Activated naive CD4-positive, alpha-beta T cell treated with anti-CD3 and anti-CD28 coated beads, Interleukin-2, amount 50 U/mL, for 24 hours (primary cell): ENCODE measurements around the gene TOMM40.
"Not testable (repeated sequence)": the region's sequence is repeated elsewhere in the genome, so short reads cannot be mapped to it uniquely, and the experiment has no call there.

Experiments used
- H3K27ac Mint-ChIP-seq: one replicate; pipeline ENCODE4 v1.8.0; 2021; ENCODE audit warnings: mild to moderate bottlenecking, mixed read lengths
- H3K27me3 Mint-ChIP-seq: one replicate; pipeline ENCODE4 v1.8.0; 2021; ENCODE audit warnings: mixed read lengths
- H3K36me3 Mint-ChIP-seq: one replicate; pipeline ENCODE4 v1.8.0; 2021; ENCODE audit warnings: mixed read lengths
- H3K4me1 Mint-ChIP-seq: one replicate; pipeline ENCODE4 v1.8.0; 2021; ENCODE audit warnings: mixed read lengths
- H3K4me3 Mint-ChIP-seq: one replicate; pipeline ENCODE4 v1.8.0; 2021; ENCODE audit warnings: mild to moderate bottlenecking, mixed read lengths
- H3K9me3 Mint-ChIP-seq: one replicate; pipeline ENCODE4 v1.8.0; 2021; ENCODE audit warnings: mixed read lengths

TOMM40 gene

GRCh38 chr19:44904426-44904994 lies 13.5 kb downstream of the TOMM40 start:
- Mint-ChIP-seq H3K27ac (no peak overlapping the region), H3K4me1 (peaks cover 18% of the 10 kb centered on the region), H3K9me3 (no peaks in the 10 kb centered on the region), H3K36me3 (peaks cover 2% of the 10 kb centered on the region), H3K27me3 (peaks cover 12% of the 10 kb centered on the region), H3K4me3 (no peak overlapping the region)

GRCh38 chr19:44905437-44906160 lies 14.5 kb downstream of the TOMM40 start, which contains the start of gene APOE:
Gene APOE, plus strand, starts transcription at chr19:44905796. Its CDS starts 829 bp downstream, at chr19:44906625.
- Mint-ChIP-seq H3K27ac (peak within 1 kb of the TSS; percentile 27), H3K4me3 (no peak within 1 kb of the TSS), H3K36me3 (peaks cover 2% of the 10 kb centered on the region), H3K27me3 (peaks cover 12% of the 10 kb centered on the region), H3K4me1 (peaks cover 18% of the 10 kb centered on the region), H3K9me3 (no peaks in the 10 kb centered on the region)

DNA sequence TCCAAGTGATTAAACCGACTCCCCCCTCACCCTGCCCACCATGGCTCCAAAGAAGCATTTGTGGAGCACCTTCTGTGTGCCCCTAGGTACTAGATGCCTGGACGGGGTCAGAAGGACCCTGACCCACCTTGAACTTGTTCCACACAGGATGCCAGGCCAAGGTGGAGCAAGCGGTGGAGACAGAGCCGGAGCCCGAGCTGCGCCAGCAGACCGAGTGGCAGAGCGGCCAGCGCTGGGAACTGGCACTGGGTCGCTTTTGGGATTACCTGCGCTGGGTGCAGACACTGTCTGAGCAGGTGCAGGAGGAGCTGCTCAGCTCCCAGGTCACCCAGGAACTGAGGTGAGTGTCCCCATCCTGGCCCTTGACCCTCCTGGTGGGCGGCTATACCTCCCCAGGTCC lies 16.6 kb downstream of the TOMM40 start:
- Mint-ChIP-seq H3K27ac (no peak overlapping the region), H3K4me1 (peaks cover 17% of the 10 kb centered on the region), H3K27me3 (peaks cover 16% of the 10 kb centered on the region), H3K4me3 (no peak overlapping the region), H3K36me3 (peaks cover under 1% of the 10 kb centered on the region), H3K9me3 (no peaks in the 10 kb centered on the region)

- Mint-ChIP-seq H3K27ac (no peak overlapping the region), H3K27me3 (peaks cover 20% of the 10 kb centered on the region), H3K4me3 (no peak overlapping the region), H3K4me1 (peaks cover 16% of the 10 kb centered on the region), H3K36me3 (no peaks in the 10 kb centered on the region), H3K9me3 (no peaks in the 10 kb centered on the region)
These were observed 17.2 kb downstream of the TOMM40 start for GRCh38 chr19:44908074-44908835.

DNA sequence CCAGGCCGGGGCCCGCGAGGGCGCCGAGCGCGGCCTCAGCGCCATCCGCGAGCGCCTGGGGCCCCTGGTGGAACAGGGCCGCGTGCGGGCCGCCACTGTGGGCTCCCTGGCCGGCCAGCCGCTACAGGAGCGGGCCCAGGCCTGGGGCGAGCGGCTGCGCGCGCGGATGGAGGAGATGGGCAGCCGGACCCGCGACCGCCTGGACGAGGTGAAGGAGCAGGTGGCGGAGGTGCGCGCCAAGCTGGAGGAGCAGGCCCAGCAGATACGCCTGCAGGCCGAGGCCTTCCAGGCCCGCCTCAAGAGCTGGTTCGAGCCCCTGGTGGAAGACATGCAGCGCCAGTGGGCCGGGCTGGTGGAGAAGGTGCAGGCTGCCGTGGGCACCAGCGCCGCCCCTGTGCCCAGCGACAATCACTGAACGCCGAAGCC lies 17.8 kb downstream of the TOMM40 start:
- H3K9me3 Mint-ChIP-seq, result no peaks in the 10 kb centered on the region
- H3K27ac Mint-ChIP-seq, result no peak overlapping the region
- no peaks in the 10 kb centered on the region for H3K36me3 Mint-ChIP-seq
- H3K4me3 Mint-ChIP-seq, result no peak overlapping the region
- H3K4me1 Mint-ChIP-seq, result peaks cover 11% of the 10 kb centered on the region
- H3K27me3 Mint-ChIP-seq, result peaks cover 23% of the 10 kb centered on the region

DNA sequence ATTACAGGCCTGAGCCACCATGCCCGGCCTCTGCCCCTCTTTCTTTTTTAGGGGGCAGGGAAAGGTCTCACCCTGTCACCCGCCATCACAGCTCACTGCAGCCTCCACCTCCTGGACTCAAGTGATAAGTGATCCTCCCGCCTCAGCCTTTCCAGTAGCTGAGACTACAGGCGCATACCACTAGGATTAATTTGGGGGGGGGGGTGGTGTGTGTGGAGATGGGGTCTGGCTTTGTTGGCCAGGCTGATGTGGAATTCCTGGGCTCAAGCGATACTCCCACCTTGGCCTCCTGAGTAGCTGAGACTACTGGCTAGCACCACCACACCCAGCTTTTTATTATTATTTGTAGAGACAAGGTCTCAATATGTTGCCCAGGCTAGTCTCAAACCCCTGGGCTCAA lies 18.7 kb downstream of the TOMM40 start:
- Mint-ChIP-seq H3K4me1 (peaks cover 17% of the 10 kb centered on the region), H3K9me3 (no peaks in the 10 kb centered on the region), H3K4me3 (no peak overlapping the region), H3K36me3 (no peaks in the 10 kb centered on the region), H3K27me3 (peaks cover 29% of the 10 kb centered on the region), H3K27ac (no peak overlapping the region)

- H3K27ac Mint-ChIP-seq, H3K4me1 Mint-ChIP-seq, H3K36me3 Mint-ChIP-seq, H3K9me3 Mint-ChIP-seq, H3K4me3 Mint-ChIP-seq: not testable (repeated sequence)
- H3K27me3 Mint-ChIP-seq, result peaks cover 23% of the 10 kb centered on the region
These were observed 20.8 kb downstream of the TOMM40 start for GRCh38 chr19:44911896-44912295.

DNA sequence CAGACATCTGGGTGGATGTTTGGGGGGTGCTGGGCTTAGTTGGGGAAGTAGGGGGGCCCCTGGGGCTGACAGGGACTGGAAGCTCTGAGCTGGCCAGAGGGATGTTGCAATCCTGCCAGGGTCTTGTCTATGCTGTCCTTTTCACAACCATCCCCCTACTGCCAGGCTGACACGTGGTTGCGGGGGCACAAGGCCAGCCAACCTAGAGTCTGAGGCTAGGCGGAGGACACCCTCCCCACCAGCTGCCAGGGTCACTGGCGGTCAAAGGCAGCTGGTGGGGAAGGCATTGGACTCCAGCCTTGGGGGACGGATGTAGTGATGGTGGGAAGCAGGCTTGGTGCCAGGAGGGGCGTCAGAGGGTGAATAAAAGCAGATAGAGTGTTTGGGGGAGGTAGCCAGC lies 21.8 kb downstream of the TOMM40 start:
- H3K4me3 Mint-ChIP-seq, result no peak overlapping the region
- H3K27me3 Mint-ChIP-seq, result peaks cover 21% of the 10 kb centered on the region
- H3K4me1 Mint-ChIP-seq, result peaks cover 8% of the 10 kb centered on the region
- H3K36me3 Mint-ChIP-seq, result no peaks in the 10 kb centered on the region
- H3K27ac Mint-ChIP-seq, result no peak overlapping the region
- H3K9me3 Mint-ChIP-seq, result no peaks in the 10 kb centered on the region

DNA sequence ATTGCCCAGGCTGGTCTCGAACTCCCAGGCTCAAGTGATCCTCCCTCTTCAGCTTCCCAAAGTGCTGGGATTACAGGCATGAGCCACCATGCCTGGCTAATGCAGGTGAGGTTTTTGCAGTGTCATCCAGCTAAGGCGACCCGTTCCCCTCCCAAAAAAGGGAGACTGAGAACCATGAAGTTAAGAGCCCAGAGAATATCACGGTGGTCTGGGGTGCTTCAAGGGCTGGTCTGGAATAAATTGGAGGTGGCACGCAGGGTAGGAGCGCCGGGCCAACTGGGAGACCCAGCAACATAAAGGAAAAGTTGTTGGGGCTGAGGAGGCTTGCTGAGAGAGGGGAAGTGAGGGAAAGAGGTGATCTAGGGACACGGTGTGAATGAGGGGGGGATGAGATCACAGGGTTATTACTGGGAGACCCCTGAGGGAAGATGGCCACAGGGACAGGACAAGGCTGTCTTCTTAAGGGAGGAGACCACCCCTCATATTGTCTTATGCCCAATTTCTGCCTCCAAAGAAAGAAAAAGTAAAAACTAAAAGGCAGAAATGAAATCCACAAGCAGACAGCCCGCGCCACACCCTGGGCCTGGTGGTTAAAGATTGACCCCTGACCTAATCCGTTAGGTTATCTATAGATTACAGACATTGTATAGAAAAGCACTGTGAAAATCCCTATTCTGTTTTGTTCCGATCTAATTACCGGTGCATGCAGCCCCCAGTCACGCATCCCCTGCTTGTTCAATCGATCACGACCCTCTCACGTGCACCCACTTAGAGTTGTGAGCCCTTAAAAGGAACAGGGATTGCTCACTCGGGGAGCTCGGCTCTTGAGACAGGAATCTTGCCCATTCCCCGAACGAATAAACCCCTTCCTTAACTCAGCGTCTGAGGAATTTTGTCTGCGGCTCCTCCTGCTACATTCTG lies 22.7 kb downstream of the TOMM40 start:
- H3K27ac Mint-ChIP-seq, result peak overlapping the region; percentile 57
- H3K9me3 Mint-ChIP-seq, result not testable (repeated sequence)

DNA sequence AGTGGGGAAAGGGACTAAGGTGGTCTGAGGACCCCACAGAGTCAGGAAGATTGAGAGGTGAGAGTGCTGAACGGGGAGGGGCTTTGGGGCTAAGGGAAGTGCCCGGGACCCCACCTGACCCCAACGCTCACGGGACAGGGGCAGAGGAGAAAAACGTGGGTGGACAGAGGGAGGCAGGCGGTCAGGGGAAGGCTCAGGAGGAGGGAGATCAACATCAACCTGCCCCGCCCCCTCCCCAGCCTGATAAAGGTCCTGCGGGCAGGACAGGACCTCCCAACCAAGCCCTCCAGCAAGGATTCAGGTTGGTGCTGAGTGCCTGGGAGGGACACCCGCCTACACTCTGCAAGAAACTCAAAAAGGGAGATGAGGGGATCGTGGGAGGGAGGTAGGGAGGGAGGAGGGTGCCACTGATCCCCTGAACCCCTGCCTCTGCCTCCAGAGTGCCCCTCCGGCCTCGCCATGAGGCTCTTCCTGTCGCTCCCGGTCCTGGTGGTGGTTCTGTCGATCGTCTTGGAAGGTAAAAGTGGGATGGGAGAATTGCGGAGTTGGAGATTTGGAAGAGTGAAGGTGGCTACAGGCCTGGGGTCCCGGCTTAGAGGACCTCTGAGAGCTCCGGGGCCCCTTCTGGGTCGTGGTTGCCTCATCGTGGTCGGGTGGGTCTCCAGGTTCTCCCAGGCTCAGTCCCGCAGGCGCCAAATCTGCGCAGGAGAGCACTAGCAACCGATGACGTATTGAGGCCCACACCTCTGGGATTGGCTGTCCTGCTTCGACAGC lies 23.6 kb downstream of the TOMM40 start, which contains the start of gene APOC1:
Gene APOC1 (plus strand): TSS at position 176 of the 774 bp plus-strand sequence. CDS start 284 bp downstream, at position 460.
- peak within 1 kb of the TSS; percentile 93 for H3K4me3 Mint-ChIP-seq
- H3K36me3 Mint-ChIP-seq, H3K9me3 Mint-ChIP-seq, H3K4me1 Mint-ChIP-seq: not testable (repeated sequence)
- peak within 1 kb of the TSS; percentile 57 for H3K27ac Mint-ChIP-seq
- peaks cover 19% of the 10 kb centered on the region for H3K27me3 Mint-ChIP-seq

More for the DNA sequence above, 22.7 kb downstream of the TOMM40 start:
- Mint-ChIP-seq H3K4me3 (peak overlapping the region; percentile 93), H3K27me3 (peaks cover 19% of the 10 kb centered on the region)
- H3K36me3 Mint-ChIP-seq, H3K4me1 Mint-ChIP-seq: not testable (repeated sequence)

GRCh38 chr19:44924243-44924725 lies 33.2 kb downstream of the TOMM40 start:
- H3K36me3 Mint-ChIP-seq, result no peaks in the 10 kb centered on the region
- H3K4me1 Mint-ChIP-seq, result peaks cover 3% of the 10 kb centered on the region
- no peak overlapping the region for H3K27ac Mint-ChIP-seq
- no peaks in the 10 kb centered on the region for H3K9me3 Mint-ChIP-seq
- H3K4me3 Mint-ChIP-seq, result no peak overlapping the region
- peaks cover 10% of the 10 kb centered on the region for H3K27me3 Mint-ChIP-seq

DNA sequence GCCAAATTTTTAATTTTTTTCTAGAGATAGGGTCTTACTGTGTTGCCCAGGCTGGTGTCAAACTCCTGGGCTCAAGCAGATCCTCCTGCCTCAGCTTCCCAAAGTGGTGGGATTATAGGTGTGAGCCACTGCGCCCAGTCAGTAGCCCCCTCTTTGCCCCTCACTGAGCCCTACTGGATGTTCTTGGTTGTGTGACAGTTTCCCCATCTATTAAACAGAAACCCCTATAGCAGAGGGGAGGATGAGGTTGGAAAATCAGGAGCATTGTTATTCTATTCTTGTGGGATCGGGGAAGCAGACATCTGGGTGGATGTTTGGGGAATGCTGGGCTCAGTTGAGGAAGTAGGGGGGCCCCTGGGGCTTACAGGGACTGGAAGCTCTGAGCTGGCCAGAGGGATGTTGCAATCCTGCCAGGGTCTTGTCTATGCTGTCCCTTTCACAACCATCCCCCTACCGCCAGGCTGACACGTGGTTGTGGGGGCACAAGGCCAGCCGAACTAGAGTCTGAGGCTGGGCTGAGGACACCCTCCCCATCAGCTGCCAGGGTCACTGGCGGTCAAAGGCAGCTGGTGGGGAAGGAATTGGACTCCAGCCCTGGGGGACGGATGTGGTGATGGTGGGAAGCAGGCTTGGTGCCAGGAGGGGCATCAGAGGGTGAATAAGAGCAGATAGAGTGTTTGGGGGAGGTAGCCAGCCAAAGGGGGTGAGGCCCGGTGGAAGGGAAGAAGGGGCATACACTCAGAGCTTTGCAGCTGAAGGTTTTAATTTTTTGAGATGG lies 34.2 kb downstream of the TOMM40 start:
- no peaks in the 10 kb centered on the region for H3K9me3 Mint-ChIP-seq
- peaks cover 10% of the 10 kb centered on the region for H3K27me3 Mint-ChIP-seq
- no peak overlapping the region for H3K4me3 Mint-ChIP-seq
- no peak overlapping the region for H3K27ac Mint-ChIP-seq
- peaks cover 3% of the 10 kb centered on the region for H3K4me1 Mint-ChIP-seq
- no peaks in the 10 kb centered on the region for H3K36me3 Mint-ChIP-seq

DNA sequence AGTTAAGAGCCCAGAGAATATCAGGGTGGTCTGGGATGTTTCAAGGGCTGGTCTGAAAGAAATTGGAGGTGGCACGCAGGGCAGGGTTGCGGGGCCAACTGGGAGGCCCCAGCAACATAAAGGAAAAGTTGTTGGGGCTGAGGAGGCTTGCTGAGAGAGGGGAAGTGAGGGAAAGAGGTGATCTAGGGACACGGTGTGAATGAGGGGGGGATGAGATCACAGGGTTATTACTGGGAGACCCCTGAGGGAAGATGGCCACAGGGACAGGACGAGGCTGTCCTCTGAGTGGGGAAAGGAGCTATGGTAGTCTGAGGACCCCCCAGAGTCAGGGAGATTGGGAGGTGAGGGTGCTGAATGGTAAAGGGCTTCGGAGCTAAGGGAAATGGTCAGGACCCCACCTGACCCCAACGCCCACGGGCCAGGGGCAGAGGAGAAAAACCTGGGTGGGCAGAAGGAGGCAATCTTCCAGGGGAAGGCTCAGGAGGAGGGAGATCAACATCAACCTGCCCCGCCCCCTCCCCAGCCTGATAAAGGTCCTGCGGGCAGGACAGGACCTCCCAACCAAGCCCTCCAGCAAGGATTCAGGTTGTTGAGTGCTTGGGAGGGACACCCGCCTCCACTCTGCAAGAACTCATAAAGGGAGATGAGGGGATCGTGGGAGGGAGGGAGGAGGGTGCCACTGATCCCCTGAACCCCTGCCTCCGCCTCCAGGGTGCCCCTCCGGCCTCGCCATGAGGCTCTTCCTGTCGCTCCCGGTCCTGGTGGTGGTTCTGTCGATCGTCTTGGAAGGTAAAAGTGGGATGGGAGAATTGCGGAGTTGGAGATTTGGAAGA lies 35.4 kb downstream of the TOMM40 start:
- H3K4me3 Mint-ChIP-seq, H3K9me3 Mint-ChIP-seq, H3K27ac Mint-ChIP-seq, H3K36me3 Mint-ChIP-seq, H3K4me1 Mint-ChIP-seq: not testable (repeated sequence)
- H3K27me3 Mint-ChIP-seq, result peaks cover 10% of the 10 kb centered on the region
